ENCODE measurements around the gene DNAAF1.

- no peak for TF ChIP-seq POLR2AphosphoS5 (IDR thresholded peaks at IDR 0.05; ENCODE audit: low read depth, low read length)
- no peak for TF ChIP-seq POLR2A (IDR thresholded peaks at IDR 0.05; ENCODE audit: low read depth, low read length)
- no peak for TF ChIP-seq TAF1 (IDR thresholded peaks at IDR 0.05; ENCODE audit: borderline replicate concordance, low read depth, low read length)
Measured at GRCh38 chr16:84141143-84141670, 3.9 kb upstream of the DNAAF1 start.

All from GM12892 (cell line).